ENCODE data around the gene CARD11. TPM values are rescaled to one million over a fixed set of nuclear protein-coding genes. Genes with fewer than 3 reads are reported as not detected.
"Not testable (repeated sequence)": the region's sequence is repeated elsewhere in the genome, so short reads cannot be mapped to it uniquely, and the experiment has no call there.

CARD11 gene
- total RNA-seq, 1 donor from 2014 or later, result 9.3 TPM

- Mint-ChIP-seq H3K4me1 (peaks cover 6% of the 10 kb centered on the region), H3K27me3 (ENCODE audit: low read depth) (no peaks in the 10 kb centered on the region), H3K36me3 (peaks cover 3% of the 10 kb centered on the region), H3K27ac (no peak overlapping the region), H3K9me3 (peaks cover 10% of the 10 kb centered on the region), H3K4me3 (no peak overlapping the region)
- no peak for DNase-seq (ENCODE audit: low spot score in 2 of 2, unreplicated experiment in 2 of 2)
- TF ChIP-seq CTCF (IDR thresholded peaks at IDR 0.05; ENCODE audit: unreplicated experiment), result no peak
These were observed 121.3 kb downstream of the CARD11 start for GRCh38 chr7:2922348-2922691.

- no peak for TF ChIP-seq CTCF (IDR thresholded peaks at IDR 0.05; ENCODE audit: unreplicated experiment)
- peaks cover 10% of the 10 kb centered on the region for H3K9me3 Mint-ChIP-seq
- no peak overlapping the region for H3K4me3 Mint-ChIP-seq
- no peak overlapping the region for H3K27ac Mint-ChIP-seq
- H3K36me3 Mint-ChIP-seq, result peaks cover 5% of the 10 kb centered on the region
- H3K27me3 Mint-ChIP-seq (ENCODE audit: low read depth), result no peaks in the 10 kb centered on the region
- no peak for DNase-seq (ENCODE audit: low spot score in 2 of 2, unreplicated experiment in 2 of 2)
- H3K4me1 Mint-ChIP-seq, result peaks cover 6% of the 10 kb centered on the region
These were observed 121.9 kb downstream of the CARD11 start for GRCh38 chr7:2921653-2922347.

GRCh38 chr7:2920956-2921652, 122.6 kb downstream of the CARD11 start:
- peaks cover 6% of the 10 kb centered on the region for H3K4me1 Mint-ChIP-seq
- no peak overlapping the region for H3K27ac Mint-ChIP-seq
- H3K9me3 Mint-ChIP-seq, result peaks cover 10% of the 10 kb centered on the region
- TF ChIP-seq CTCF (IDR thresholded peaks at IDR 0.05; ENCODE audit: unreplicated experiment), result no peak
- H3K4me3 Mint-ChIP-seq, result no peak overlapping the region
- peaks cover 11% of the 10 kb centered on the region for H3K36me3 Mint-ChIP-seq
- DNase-seq (ENCODE audit: low spot score in 2 of 2, unreplicated experiment in 2 of 2), result no peak
- no peaks in the 10 kb centered on the region for H3K27me3 Mint-ChIP-seq (ENCODE audit: low read depth)

GRCh38 chr7:2920480-2920879, 123.2 kb downstream of the CARD11 start:
- not testable (repeated sequence) for H3K9me3 Mint-ChIP-seq; H3K27me3 Mint-ChIP-seq (ENCODE audit: low read depth); DNase-seq (ENCODE audit: low spot score in 2 of 2, unreplicated experiment in 2 of 2); H3K27ac Mint-ChIP-seq; H3K4me3 Mint-ChIP-seq; H3K4me1 Mint-ChIP-seq
- peaks cover 11% of the 10 kb centered on the region for H3K36me3 Mint-ChIP-seq

GRCh38 chr7:2920041-2920440, 123.6 kb downstream of the CARD11 start:
- Mint-ChIP-seq H3K4me3 (no peak overlapping the region), H3K27ac (no peak overlapping the region), H3K36me3 (peaks cover 11% of the 10 kb centered on the region), H3K27me3 (ENCODE audit: low read depth) (no peaks in the 10 kb centered on the region), H3K9me3 (peaks cover 10% of the 10 kb centered on the region), H3K4me1 (peaks cover 5% of the 10 kb centered on the region)
- DNase-seq (ENCODE audit: low spot score in 2 of 2, unreplicated experiment in 2 of 2), result no peak
- TF ChIP-seq CTCF (IDR thresholded peaks at IDR 0.05; ENCODE audit: unreplicated experiment), result no peak

GRCh38 chr7:2919256-2919655, 124.4 kb downstream of the CARD11 start:
- Mint-ChIP-seq H3K27me3 (ENCODE audit: low read depth) (no peaks in the 10 kb centered on the region), H3K27ac (no peak overlapping the region), H3K4me1 (peaks cover 5% of the 10 kb centered on the region), H3K36me3 (peaks cover 11% of the 10 kb centered on the region), H3K9me3 (peaks cover 10% of the 10 kb centered on the region), H3K4me3 (no peak overlapping the region)
- no peak for DNase-seq (ENCODE audit: low spot score in 2 of 2, unreplicated experiment in 2 of 2)
- no peak for TF ChIP-seq CTCF (IDR thresholded peaks at IDR 0.05; ENCODE audit: unreplicated experiment)
